Measurements from ENCODE around the gene EP400. TPM values are rescaled to one million over a fixed set of nuclear protein-coding genes. Genes with fewer than 3 reads are reported as not detected.

EP400 gene
- total and polyA plus RNA-seq, 9 of the 15 experiments (the other 6 are each of a cell fraction or from before 2014, with no cell fraction given): 4.5 to 58.0 (median 7.0) TPM

DNA sequence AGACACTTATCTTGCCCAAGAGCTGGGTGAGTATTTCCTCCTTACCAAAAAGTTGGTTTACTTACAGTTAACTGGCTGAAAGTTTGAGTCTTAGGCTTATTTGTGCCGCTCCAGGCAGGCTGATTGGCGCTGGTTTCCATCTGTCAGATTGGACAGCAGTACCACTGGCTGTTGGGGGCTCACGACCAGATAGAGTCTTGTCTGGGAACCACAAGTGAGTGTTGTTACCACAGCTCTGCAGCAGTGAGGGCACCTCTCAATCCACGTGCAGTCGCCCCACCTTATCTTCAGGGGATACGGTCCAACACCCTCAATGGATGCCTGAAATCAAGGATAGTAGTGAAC, 135.5 kb downstream of the EP400 start (continued):
- TF ChIP-seq, protein P1, sequence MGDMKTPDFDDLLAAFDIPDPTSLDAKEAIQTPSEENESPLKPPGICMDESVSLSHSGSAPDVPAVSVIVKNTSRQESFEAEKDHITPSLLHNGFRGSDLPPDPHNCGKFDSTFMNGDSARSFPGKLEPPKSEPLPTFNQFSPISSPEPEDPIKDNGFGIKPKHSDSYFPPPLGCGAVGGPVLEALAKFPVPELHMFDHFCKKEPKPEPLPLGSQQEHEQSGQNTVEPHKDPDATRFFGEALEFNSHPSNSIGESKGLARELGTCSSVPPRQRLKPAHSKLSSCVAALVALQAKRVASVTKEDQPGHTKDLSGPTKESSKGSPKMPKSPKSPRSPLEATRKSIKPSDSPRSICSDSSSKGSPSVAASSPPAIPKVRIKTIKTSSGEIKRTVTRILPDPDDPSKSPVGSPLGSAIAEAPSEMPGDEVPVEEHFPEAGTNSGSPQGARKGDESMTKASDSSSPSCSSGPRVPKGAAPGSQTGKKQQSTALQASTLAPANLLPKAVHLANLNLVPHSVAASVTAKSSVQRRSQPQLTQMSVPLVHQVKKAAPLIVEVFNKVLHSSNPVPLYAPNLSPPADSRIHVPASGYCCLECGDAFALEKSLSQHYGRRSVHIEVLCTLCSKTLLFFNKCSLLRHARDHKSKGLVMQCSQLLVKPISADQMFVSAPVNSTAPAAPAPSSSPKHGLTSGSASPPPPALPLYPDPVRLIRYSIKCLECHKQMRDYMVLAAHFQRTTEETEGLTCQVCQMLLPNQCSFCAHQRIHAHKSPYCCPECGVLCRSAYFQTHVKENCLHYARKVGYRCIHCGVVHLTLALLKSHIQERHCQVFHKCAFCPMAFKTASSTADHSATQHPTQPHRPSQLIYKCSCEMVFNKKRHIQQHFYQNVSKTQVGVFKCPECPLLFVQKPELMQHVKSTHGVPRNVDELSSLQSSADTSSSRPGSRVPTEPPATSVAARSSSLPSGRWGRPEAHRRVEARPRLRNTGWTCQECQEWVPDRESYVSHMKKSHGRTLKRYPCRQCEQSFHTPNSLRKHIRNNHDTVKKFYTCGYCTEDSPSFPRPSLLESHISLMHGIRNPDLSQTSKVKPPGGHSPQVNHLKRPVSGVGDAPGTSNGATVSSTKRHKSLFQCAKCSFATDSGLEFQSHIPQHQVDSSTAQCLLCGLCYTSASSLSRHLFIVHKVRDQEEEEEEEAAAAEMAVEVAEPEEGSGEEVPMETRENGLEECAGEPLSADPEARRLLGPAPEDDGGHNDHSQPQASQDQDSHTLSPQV (IDR thresholded peaks at IDR 0.05): peak; percentile 58; the same call in 1 of the 2 replicates
- TF ChIP-seq, protein P2, sequence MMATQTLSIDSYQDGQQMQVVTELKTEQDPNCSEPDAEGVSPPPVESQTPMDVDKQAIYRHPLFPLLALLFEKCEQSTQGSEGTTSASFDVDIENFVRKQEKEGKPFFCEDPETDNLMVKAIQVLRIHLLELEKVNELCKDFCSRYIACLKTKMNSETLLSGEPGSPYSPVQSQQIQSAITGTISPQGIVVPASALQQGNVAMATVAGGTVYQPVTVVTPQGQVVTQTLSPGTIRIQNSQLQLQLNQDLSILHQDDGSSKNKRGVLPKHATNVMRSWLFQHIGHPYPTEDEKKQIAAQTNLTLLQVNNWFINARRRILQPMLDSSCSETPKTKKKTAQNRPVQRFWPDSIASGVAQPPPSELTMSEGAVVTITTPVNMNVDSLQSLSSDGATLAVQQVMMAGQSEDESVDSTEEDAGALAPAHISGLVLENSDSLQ (IDR thresholded peaks at IDR 0.05): peak; percentile 63; the same call in 1 of the 2 replicates
- TF ChIP-seq, protein P3, sequence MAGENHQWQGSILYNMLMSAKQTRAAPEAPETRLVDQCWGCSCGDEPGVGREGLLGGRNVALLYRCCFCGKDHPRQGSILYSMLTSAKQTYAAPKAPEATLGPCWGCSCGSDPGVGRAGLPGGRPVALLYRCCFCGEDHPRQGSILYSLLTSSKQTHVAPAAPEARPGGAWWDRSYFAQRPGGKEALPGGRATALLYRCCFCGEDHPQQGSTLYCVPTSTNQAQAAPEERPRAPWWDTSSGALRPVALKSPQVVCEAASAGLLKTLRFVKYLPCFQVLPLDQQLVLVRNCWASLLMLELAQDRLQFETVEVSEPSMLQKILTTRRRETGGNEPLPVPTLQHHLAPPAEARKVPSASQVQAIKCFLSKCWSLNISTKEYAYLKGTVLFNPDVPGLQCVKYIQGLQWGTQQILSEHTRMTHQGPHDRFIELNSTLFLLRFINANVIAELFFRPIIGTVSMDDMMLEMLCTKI (IDR thresholded peaks at IDR 0.05; ENCODE audit: partially characterized antibody): no peak
- TF ChIP-seq, protein P4, sequence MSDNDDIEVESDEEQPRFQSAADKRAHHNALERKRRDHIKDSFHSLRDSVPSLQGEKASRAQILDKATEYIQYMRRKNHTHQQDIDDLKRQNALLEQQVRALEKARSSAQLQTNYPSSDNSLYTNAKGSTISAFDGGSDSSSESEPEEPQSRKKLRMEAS (CRISPR knock-in tag; IDR thresholded peaks at IDR 0.05): peak; percentile 11
- TF ChIP-seq TEAD4 (IDR thresholded peaks at IDR 0.05; ENCODE audit: low read length) (0 out of 2 replicates have a peak, but pooled peaks have one; percentile 5), TEAD4 (CRISPR knock-in tag; IDR thresholded peaks at IDR 0.05; ENCODE audit: borderline replicate concordance) (no peak), KAT2B (IDR thresholded peaks at IDR 0.05; ENCODE audit: low read depth, low read length) (no peak), CEBPG (CRISPR knock-in tag; IDR thresholded peaks at IDR 0.05) (no peak), CEBPG (tag; conservative IDR thresholded peaks at IDR 0.05 in 1 of 2, IDR thresholded peaks at IDR 0.05 in 1 of 2) (no peak), BHLHE40 (IDR thresholded peaks at IDR 0.05; ENCODE audit: low read length) (0 out of 2 replicates have a peak, but pooled peaks have one; percentile 19), RBM14 (IDR thresholded peaks at IDR 0.05; ENCODE audit: borderline replicate concordance, insufficient read depth, low read depth, low read length) (no peak), ZNF668 (CRISPR knock-in tag; IDR thresholded peaks at IDR 0.05) (no peak), PHF21A (IDR thresholded peaks at IDR 0.05; ENCODE audit: borderline replicate concordance, low read depth) (no peak)
- TF ChIP-seq, protein P5, sequence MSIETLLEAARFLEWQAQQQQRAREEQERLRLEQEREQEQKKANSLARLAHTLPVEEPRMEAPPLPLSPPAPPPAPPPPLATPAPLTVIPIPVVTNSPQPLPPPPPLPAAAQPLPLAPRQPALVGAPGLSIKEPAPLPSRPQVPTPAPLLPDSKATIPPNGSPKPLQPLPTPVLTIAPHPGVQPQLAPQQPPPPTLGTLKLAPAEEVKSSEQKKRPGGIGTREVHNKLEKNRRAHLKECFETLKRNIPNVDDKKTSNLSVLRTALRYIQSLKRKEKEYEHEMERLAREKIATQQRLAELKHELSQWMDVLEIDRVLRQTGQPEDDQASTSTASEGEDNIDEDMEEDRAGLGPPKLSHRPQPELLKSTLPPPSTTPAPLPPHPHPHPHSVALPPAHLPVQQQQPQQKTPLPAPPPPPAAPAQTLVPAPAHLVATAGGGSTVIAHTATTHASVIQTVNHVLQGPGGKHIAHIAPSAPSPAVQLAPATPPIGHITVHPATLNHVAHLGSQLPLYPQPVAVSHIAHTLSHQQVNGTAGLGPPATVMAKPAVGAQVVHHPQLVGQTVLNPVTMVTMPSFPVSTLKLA (conservative IDR thresholded peaks at IDR 0.05): peak; percentile 38 to 43; a peak in 3 of 4 replicates
- TF ChIP-seq, protein P6, sequence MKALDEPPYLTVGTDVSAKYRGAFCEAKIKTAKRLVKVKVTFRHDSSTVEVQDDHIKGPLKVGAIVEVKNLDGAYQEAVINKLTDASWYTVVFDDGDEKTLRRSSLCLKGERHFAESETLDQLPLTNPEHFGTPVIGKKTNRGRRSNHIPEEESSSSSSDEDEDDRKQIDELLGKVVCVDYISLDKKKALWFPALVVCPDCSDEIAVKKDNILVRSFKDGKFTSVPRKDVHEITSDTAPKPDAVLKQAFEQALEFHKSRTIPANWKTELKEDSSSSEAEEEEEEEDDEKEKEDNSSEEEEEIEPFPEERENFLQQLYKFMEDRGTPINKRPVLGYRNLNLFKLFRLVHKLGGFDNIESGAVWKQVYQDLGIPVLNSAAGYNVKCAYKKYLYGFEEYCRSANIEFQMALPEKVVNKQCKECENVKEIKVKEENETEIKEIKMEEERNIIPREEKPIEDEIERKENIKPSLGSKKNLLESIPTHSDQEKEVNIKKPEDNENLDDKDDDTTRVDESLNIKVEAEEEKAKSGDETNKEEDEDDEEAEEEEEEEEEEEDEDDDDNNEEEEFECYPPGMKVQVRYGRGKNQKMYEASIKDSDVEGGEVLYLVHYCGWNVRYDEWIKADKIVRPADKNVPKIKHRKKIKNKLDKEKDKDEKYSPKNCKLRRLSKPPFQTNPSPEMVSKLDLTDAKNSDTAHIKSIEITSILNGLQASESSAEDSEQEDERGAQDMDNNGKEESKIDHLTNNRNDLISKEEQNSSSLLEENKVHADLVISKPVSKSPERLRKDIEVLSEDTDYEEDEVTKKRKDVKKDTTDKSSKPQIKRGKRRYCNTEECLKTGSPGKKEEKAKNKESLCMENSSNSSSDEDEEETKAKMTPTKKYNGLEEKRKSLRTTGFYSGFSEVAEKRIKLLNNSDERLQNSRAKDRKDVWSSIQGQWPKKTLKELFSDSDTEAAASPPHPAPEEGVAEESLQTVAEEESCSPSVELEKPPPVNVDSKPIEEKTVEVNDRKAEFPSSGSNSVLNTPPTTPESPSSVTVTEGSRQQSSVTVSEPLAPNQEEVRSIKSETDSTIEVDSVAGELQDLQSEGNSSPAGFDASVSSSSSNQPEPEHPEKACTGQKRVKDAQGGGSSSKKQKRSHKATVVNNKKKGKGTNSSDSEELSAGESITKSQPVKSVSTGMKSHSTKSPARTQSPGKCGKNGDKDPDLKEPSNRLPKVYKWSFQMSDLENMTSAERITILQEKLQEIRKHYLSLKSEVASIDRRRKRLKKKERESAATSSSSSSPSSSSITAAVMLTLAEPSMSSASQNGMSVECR (CRISPR knock-in tag; IDR thresholded peaks at IDR 0.05): no peak
